HG03139 (cell line): Measurements from ENCODE around the gene ST7.

Experiments used
- ATAC-seq: cut with Tn5 transposase; IDR thresholded peaks from one replicate; pipeline ENCODE4 v1.9.1; 2021; ENCODE audit not compliant: unreplicated experiment

The ST7 gene

GRCh38 chr7:117008118-117008885 is 55.0 kb downstream of the ST7 start:
- no peak for ATAC-seq

GRCh38 chr7:117008886-117009531 is 55.7 kb downstream of the ST7 start:
- no peak for ATAC-seq

- ATAC-seq: no peak
These were observed 56.5 kb downstream of the ST7 start for GRCh38 chr7:117009705-117010361.

- no peak for ATAC-seq
These were observed 57.3 kb downstream of the ST7 start for GRCh38 chr7:117010375-117011133.

GRCh38 chr7:117011419-117012260 is 58.3 kb downstream of the ST7 start:
- peak; percentile 71 for ATAC-seq

- ATAC-seq: peak; percentile 3
These were observed 59.0 kb downstream of the ST7 start for GRCh38 chr7:117012284-117012683.

- no peak for ATAC-seq
These were observed 59.4 kb downstream of the ST7 start for GRCh38 chr7:117012696-117013095.

- no peak for ATAC-seq
These were observed 60.9 kb downstream of the ST7 start for GRCh38 chr7:117014099-117014656.

- ATAC-seq: peak; percentile 38
These were observed 61.4 kb downstream of the ST7 start for GRCh38 chr7:117014673-117015133.

GRCh38 chr7:117015258-117016184 is 62.2 kb downstream of the ST7 start:
- no peak for ATAC-seq

- ATAC-seq: no peak
These were observed 63.7 kb downstream of the ST7 start for GRCh38 chr7:117017017-117017451.

GRCh38 chr7:117017702-117018266 is 64.5 kb downstream of the ST7 start:
- ATAC-seq: no peak

- no peak for ATAC-seq
These were observed 65.4 kb downstream of the ST7 start for GRCh38 chr7:117018713-117019112.

GRCh38 chr7:117019287-117019686 is 66.0 kb downstream of the ST7 start:
- ATAC-seq: no peak

- ATAC-seq: no peak
These were observed 66.7 kb downstream of the ST7 start for GRCh38 chr7:117019786-117020590.

- no peak for ATAC-seq
These were observed 67.3 kb downstream of the ST7 start for GRCh38 chr7:117020591-117020973.

GRCh38 chr7:117021366-117021765 is 68.1 kb downstream of the ST7 start:
- ATAC-seq: no peak

GRCh38 chr7:117021986-117022385 is 68.7 kb downstream of the ST7 start:
- ATAC-seq: no peak
